ENCODE measurements around the gene FBLN7. TPM values are rescaled to one million over a fixed set of nuclear protein-coding genes. Genes with fewer than 3 reads are reported as not detected.

FBLN7 gene
- total RNA-seq, 6 experiments from 2014 or later: 1.9 to 8.0 (median 7.2) TPM

DNA sequence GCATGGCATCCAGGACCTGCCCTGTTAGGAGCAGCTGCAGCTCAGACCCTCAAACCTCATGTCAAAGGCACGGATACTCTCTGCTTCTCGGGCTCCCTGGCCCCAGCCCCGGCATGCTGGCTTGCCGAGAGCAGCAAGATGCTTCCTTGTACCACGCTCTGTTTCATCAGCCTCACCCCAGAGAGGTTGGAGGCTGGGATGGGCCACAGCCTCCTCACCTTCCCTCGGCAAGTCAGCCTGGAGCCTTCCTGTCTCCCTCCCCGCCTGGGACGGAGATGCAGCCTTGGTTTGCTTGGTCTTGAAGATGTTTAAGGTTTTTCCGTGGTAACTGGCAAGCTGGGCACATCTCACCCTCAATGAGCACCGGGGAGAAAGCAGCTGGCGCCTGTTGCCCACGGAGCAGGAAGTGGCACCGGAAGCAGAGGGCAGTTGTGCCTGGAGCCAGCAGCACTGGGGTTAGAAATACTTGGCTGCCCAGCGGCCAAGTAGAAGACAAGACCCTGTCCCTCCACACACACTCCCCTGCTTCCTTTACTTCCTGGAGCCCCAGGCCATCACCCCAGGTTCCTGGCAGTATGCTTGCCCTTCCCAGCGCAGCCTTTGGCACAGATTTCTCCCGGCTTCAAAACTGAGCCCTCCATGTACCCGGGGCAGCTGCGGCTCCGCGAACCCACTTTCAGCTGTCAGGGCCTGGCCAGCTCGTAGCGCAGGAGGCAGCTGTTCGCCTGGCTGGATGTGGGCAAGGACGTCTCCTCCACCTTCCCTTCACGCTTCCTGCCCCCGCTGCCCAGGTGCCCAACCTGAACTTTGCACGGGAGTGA is 17.4 kb downstream of the FBLN7 start:
- peaks cover 21% of the 10 kb centered on the region for H3K4me1 Mint-ChIP-seq (ENCODE audit: low read depth)
- no peak overlapping the region for H3K4me3 Mint-ChIP-seq
- H3K27me3 Mint-ChIP-seq (ENCODE audit: insufficient read depth): peaks cover 4% of the 10 kb centered on the region; the same call in 1 of the 2 replicates
- TF ChIP-seq, protein P1, sequence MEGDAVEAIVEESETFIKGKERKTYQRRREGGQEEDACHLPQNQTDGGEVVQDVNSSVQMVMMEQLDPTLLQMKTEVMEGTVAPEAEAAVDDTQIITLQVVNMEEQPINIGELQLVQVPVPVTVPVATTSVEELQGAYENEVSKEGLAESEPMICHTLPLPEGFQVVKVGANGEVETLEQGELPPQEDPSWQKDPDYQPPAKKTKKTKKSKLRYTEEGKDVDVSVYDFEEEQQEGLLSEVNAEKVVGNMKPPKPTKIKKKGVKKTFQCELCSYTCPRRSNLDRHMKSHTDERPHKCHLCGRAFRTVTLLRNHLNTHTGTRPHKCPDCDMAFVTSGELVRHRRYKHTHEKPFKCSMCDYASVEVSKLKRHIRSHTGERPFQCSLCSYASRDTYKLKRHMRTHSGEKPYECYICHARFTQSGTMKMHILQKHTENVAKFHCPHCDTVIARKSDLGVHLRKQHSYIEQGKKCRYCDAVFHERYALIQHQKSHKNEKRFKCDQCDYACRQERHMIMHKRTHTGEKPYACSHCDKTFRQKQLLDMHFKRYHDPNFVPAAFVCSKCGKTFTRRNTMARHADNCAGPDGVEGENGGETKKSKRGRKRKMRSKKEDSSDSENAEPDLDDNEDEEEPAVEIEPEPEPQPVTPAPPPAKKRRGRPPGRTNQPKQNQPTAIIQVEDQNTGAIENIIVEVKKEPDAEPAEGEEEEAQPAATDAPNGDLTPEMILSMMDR (IDR thresholded peaks at IDR 0.05): no peak
- DNase-seq: no peak
- 0 out of 2 replicates have a peak, but pooled peaks cover 3% of the 10 kb centered on the region for H3K36me3 Mint-ChIP-seq (ENCODE audit: low read depth)
- H3K27ac Mint-ChIP-seq: no peak overlapping the region
- no peaks in the 10 kb centered on the region for H3K9me3 Mint-ChIP-seq

DNA sequence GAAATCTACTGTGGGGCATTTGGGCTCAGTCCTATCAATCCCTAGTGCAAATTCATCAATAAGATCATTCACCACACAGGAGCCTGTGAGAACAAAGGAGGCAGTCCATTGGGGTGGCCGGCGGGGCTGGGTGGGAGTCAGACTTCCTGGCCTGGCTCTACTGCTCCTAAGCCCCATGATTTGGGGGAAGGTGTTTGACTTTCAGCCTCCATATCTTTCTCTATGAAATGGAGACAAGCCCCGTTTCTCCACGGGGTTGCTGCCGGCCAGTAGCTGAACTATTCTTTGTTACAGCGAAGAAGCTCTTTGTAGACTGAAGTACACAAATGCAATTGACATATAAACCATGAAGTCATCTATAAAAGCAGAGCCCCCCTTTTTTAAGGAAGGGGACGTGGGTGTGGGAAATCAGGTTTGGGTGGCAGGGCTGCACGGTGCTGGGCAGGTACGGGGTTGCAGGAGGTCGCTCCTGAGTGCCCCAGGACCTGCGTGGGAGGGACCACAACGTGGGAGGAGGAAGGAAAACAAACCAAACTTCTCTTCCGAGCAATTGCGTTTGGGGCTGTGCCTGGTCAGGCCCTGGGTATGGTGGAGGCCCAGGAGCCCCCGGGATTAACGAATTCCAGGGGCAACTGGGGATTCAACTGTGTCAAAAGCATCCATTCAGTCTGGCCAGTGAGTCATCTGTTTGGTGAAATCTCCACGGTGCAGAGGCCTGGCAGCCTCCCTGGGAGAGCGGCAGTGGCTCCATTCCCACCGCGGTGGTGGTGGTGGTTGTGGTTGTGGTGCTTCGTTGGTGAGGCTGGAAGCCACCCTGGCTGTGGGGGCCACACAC is 18.2 kb downstream of the FBLN7 start:
- peaks cover 1% of the 10 kb centered on the region; the same call in 1 of the 2 replicates for H3K27me3 Mint-ChIP-seq (ENCODE audit: insufficient read depth)
- peaks cover 13% of the 10 kb centered on the region for H3K4me1 Mint-ChIP-seq (ENCODE audit: low read depth)
- no peak overlapping the region for H3K4me3 Mint-ChIP-seq
- H3K27ac Mint-ChIP-seq: no peak overlapping the region
- no peaks in the 10 kb centered on the region for H3K9me3 Mint-ChIP-seq
- H3K36me3 Mint-ChIP-seq (ENCODE audit: low read depth): 0 out of 2 replicates have a peak, but pooled peaks cover 3% of the 10 kb centered on the region
- no peak for DNase-seq
- TF ChIP-seq, protein P1 (IDR thresholded peaks at IDR 0.05): no peak

GRCh38 chr2:112157472-112157871 is 19.3 kb downstream of the FBLN7 start:
- Mint-ChIP-seq H3K9me3 (no peaks in the 10 kb centered on the region), H3K36me3 (ENCODE audit: low read depth) (0 out of 2 replicates have a peak, but pooled peaks cover 3% of the 10 kb centered on the region), H3K4me3 (no peak overlapping the region), H3K27me3 (ENCODE audit: insufficient read depth) (no peaks in the 10 kb centered on the region), H3K27ac (no peak overlapping the region; the same call in 1 of the 2 replicates), H3K4me1 (ENCODE audit: low read depth) (peaks cover 9% of the 10 kb centered on the region)
- TF ChIP-seq, protein P1 (IDR thresholded peaks at IDR 0.05): no peak
- no peak for DNase-seq

DNA sequence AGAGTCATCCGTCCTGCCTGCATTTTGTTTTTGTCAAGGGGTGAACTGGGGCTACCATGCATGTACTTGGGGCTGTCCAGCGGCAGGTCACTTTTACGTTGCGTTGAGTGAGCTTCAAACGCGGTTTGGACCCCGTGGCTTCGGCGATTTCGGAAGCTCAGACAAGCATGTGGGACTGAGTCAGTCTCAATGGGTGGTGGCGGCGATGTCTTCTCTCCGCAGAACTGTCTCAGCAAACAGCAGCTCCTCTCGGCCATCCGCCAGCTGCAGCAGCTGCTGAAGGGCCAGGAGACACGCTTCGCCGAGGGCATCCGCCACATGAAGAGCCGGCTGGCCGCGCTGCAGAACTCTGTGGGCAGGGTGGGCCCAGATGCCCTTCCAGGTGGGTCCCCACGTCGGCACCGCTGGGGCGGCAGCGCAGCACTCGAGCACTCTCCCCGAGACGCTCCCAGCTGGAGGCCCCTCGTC is 21.3 kb downstream of the FBLN7 start:
- TF ChIP-seq, protein P1 (IDR thresholded peaks at IDR 0.05): no peak
- Mint-ChIP-seq H3K36me3 (ENCODE audit: low read depth) (0 out of 2 replicates have a peak, but pooled peaks cover 3% of the 10 kb centered on the region), H3K9me3 (no peaks in the 10 kb centered on the region), H3K27me3 (ENCODE audit: insufficient read depth) (no peaks in the 10 kb centered on the region; the same call in 1 of the 2 replicates), H3K4me3 (no peak overlapping the region), H3K27ac (no peak overlapping the region), H3K4me1 (ENCODE audit: low read depth) (peaks cover 5% of the 10 kb centered on the region)
- DNase-seq: no peak
